HepG2 (cell line): ENCODE measurements around the gene HNRNPH3. TPM values are rescaled to one million over a fixed set of nuclear protein-coding genes. Genes with fewer than 3 reads are reported as not detected.

Experiments
- ATAC-seq: fragments of 200-7000 bp; cut with Tn5 transposase; 3 replicates; pipeline ENCODE4 v1.9.1; 2020; ENCODE audit warnings: mild to moderate bottlenecking, moderate library complexity
- BruUV-seq: library from RNA; stranded (reverse); fragments of 400-500 nt; replicated peaks from 2 replicates; lab custom pipeline; 2021; lab: Mats Ljungman, UMichigan
- CTCF ChIA-PET: fragments of 300-600 bp; formaldehyde crosslinking; extraction: SDS; loops from one replicate; lab custom pipeline; 2021; ENCODE audit warnings: low total read pairs, inconsistent platforms, low intra/inter-chr PET ratio; lab: Yijun Ruan, JAX
- POLR2A ChIA-PET: fragments of 350-600 bp; sonication (Branson Sonifier 250); formaldehyde crosslinking; loops from one replicate; lab custom pipeline; 2020; ENCODE audit warnings: antibody characterized with exemption, inconsistent platforms; lab: Yijun Ruan, JAX
- DNase-seq: peaks from one replicate; pipeline ENCODE4 v3.0.0-alpha.2; 2015; ENCODE audit warnings: low spot score
- FAIRE-seq: peaks from 3 replicates; lab custom pipeline; 2011; peaks lifted over from hg19 to GRCh38; lab: Jason Lieb, UNC
- H2AFZ ChIP-seq: one replicate; pipeline ENCODE4 v1.6.1; 2011; ENCODE audit warnings: low read length, inconsistent platforms
- H3K27ac ChIP-seq: fragments of 300-600 bp; 3 replicates; pipeline ENCODE4 v1.8.0; 2011; ENCODE audit warnings: mixed run types, mild to moderate bottlenecking, mixed read lengths, low read length, inconsistent platforms; ENCODE audit not compliant: insufficient read depth; ENCODE audit errors: extremely low read length
- H3K27me3 ChIP-seq, 2 experiments: fragments of 200-600 bp in 1 of 2; 2 replicates in 1 of 2; 3 replicates in 1 of 2; pipeline versions ENCODE4 v1.6.0 to v1.8.0; 2011; ENCODE audit warnings: low read length in 2 of 2, mild to moderate bottlenecking in 2 of 2, moderate library complexity in 2 of 2, inconsistent platforms in 1 of 2; ENCODE audit not compliant: insufficient read depth in 2 of 2, control insufficient read depth in 1 of 2
- H3K36me3 ChIP-seq, 2 experiments: fragments of 200-600 bp in 1 of 2; replicated peaks in 1 of 2; 2 replicates in 1 of 2; 3 replicates in 1 of 2; pipeline versions ENCODE4 v1.5.1 to v1.8.0; 2011; ENCODE audit warnings: low read length in 2 of 2, inconsistent platforms in 1 of 2; ENCODE audit not compliant: insufficient read depth in 2 of 2, control insufficient read depth in 1 of 2
- H3K4me1 ChIP-seq: 2 replicates; pipeline ENCODE4 v1.5.1; 2012; ENCODE audit warnings: low read length, inconsistent platforms; ENCODE audit not compliant: insufficient read depth
- H3K4me2 ChIP-seq: 2 replicates; pipeline ENCODE4 v1.6.0; 2011; ENCODE audit warnings: low read depth, low read length, inconsistent platforms
- H3K4me3 ChIP-seq, 3 experiments: fragments of 200-600 bp in 1 of 3; sonication (generic), shearing (Covaris generic) in 1 of 3; replicated peaks in 1 of 3; 2 replicates each; pipeline ENCODE4 v1.5.1; 2011 to 2016; ENCODE audit warnings: low read length in 3 of 3, inconsistent platforms in 2 of 3, low read depth in 2 of 3, mild to moderate bottlenecking in 2 of 3, control low read depth in 1 of 3, mixed read lengths in 1 of 3; ENCODE audit not compliant: insufficient read depth in 1 of 3
- H3K79me2 ChIP-seq: one replicate; pipeline ENCODE4 v1.6.1; 2011; ENCODE audit warnings: low read length, inconsistent platforms; ENCODE audit not compliant: insufficient read depth
- H3K9ac ChIP-seq: 2 replicates; pipeline ENCODE4 v1.6.0; 2011; ENCODE audit warnings: mild to moderate bottlenecking, low read depth, low read length, inconsistent platforms; ENCODE audit not compliant: insufficient read depth
- H3K9me3 ChIP-seq: 2 replicates; pipeline ENCODE4 v1.5.1; 2012; ENCODE audit warnings: mild to moderate bottlenecking, low read length
- H4K20me1 ChIP-seq: 2 replicates; pipeline ENCODE4 v1.6.0; 2011; ENCODE audit warnings: inconsistent platforms, mild to moderate bottlenecking, low read length, moderate library complexity; ENCODE audit not compliant: insufficient read depth
- WGBS: methylation state at CpG from one replicate; pipeline ENCODE4 v1.1.6; 2017; ENCODE audit warnings: low lambda C conversion rate; 5-methylcytosine and 5-hydroxymethylcytosine counted together
- in situ Hi-C: cut with HindIII; loops from 2 replicates; pipeline ENCODE4 v1.10.0; 2017; ENCODE audit warnings: low pct_unique_long_range_greater_than_20kb; ENCODE audit not compliant: extremely low pct_ligation_motif_present
- intact Hi-C: fragments of 100-400 bp; cut with micrococcal nuclease; formaldehyde crosslinking; loops from one replicate; pipeline ENCODE4 v1.10.0; 2022; ENCODE audit not compliant: unreplicated experiment
- polyA plus RNA-seq, 8 experiments: library from polyadenylated mRNA; depleted of rRNA in 3 of 8; stranded (reverse) in 7 of 8; unstranded in 1 of 8; fragments of >200 nt; fragmentation: Illumina TruSeq in 4 of 8; extraction: Trizol in 4 of 8; gene quantifications; 2 replicates each; pipeline versions ENCODE4 v1.2.1 to v1.2.3, GENCODE V29; 2011 to 2016; ENCODE audit warnings: low read depth in 4 of 8, missing spikeins in 1 of 8, mixed read lengths in 1 of 8; ENCODE audit not compliant: insufficient read depth in 1 of 8
- total RNA-seq, 5 experiments: library from RNA; depleted of rRNA; stranded (reverse); fragments of >200 nt; fragmentation: Illumina TruSeq; extraction: Trizol; gene quantifications; 2 replicates each; pipeline ENCODE4 v1.2.3, GENCODE V29; 2016; ENCODE audit warnings: low read depth in 1 of 5
- TF ChIP-seq, protein P1 (sequence below): sonication (generic); formaldehyde crosslinking; IDR thresholded peaks from 2 replicates; pipeline ENCODE4 v1.5.1; 2020; ENCODE audit warnings: missing genetic modification reagents, mild to moderate bottlenecking, borderline replicate concordance
- TF ChIP-seq, protein P2 (sequence below): sonication (generic); formaldehyde crosslinking; IDR thresholded peaks from 2 replicates; pipeline ENCODE4 v1.8.1; 2023; ENCODE audit warnings: missing genetic modification reagents, inconsistent platforms, borderline replicate concordance

Gene HNRNPH3
- total and polyA plus RNA-seq, 2 of the 13 experiments (the other 11 are each of a cell fraction or from before 2014, with no cell fraction given), result 46.0 to 47.7 TPM

DNA sequence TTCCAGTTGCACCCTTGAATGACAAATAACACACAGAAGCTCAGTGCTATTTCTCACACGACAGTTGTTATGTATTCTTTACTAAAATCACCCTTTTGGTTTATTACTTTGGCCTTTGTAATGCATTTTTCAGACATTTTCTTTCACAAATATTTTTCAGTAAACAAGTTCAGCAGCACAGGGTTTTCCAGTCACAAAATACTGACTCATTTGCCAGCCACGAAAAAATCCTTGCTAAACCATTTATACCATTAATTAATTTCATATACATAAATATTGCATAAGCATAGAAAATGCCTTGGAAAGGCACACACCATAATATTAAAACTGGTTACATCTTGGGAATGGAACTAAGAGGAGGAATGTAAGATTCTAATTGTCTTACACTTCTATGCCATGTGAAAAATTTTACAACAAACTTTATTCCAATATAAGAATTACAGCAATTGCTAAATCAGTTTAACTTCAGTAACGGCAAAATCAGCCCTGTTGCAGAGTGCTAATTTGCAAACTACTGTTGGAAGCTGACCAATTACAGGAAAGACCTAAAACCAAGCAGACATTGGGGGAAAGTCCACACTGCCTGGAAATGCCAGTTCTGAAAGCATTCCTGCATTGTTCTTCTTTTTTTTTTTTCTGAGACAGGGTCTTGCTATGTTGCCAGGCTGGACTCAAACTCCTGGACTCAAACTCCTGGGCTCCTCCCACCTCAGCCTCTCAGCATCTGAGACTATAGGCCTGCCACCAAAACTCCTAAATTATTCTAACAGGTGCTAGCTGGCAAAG is 32.4 kb downstream of the HNRNPH3 start:
- FAIRE-seq, result peak; percentile 32

More for the DNA sequence above, 32.4 kb downstream of the HNRNPH3 start:
- WGBS, result 90% methylated on average over 3 of the region's 3 CpGs
- peaks cover 4% of the 10 kb centered on the region; the same call in 1 of the 2 replicates for H3K4me1 ChIP-seq
- intact Hi-C loops (no loop called here), in situ Hi-C loops (no loop called here)
- no peak for DNase-seq
- ATAC-seq, result no peak
- H3K4me2 ChIP-seq, result no peak overlapping the region
- H3K27me3 ChIP-seq, result no peaks in the 10 kb centered on the region
- no TSS peak for BruUV-seq
- TF ChIP-seq, protein P1, sequence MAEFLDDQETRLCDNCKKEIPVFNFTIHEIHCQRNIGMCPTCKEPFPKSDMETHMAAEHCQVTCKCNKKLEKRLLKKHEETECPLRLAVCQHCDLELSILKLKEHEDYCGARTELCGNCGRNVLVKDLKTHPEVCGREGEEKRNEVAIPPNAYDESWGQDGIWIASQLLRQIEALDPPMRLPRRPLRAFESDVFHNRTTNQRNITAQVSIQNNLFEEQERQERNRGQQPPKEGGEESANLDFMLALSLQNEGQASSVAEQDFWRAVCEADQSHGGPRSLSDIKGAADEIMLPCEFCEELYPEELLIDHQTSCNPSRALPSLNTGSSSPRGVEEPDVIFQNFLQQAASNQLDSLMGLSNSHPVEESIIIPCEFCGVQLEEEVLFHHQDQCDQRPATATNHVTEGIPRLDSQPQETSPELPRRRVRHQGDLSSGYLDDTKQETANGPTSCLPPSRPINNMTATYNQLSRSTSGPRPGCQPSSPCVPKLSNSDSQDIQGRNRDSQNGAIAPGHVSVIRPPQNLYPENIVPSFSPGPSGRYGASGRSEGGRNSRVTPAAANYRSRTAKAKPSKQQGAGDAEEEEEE (CRISPR knock-in tag), result no peak
- TF ChIP-seq, protein P2, sequence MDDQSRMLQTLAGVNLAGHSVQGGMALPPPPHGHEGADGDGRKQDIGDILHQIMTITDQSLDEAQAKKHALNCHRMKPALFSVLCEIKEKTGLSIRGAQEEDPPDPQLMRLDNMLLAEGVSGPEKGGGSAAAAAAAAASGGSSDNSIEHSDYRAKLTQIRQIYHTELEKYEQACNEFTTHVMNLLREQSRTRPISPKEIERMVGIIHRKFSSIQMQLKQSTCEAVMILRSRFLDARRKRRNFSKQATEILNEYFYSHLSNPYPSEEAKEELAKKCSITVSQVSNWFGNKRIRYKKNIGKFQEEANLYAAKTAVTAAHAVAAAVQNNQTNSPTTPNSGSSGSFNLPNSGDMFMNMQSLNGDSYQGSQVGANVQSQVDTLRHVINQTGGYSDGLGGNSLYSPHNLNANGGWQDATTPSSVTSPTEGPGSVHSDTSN (CRISPR knock-in tag), result no peak
- H3K4me3 ChIP-seq, result no peak overlapping the region
- H2AFZ ChIP-seq, result no peak overlapping the region
- CTCF ChIA-PET, result no interaction called here
- POLR2A ChIA-PET, result no interaction called here
- peaks cover 4 to 22% of the 10 kb centered on the region in 2 experiments; a peak in 3 of 5 replicates for H3K36me3 ChIP-seq
- H3K27ac ChIP-seq, result no peak overlapping the region
- H3K9ac ChIP-seq, result no peak overlapping the region
- no peaks in the 10 kb centered on the region for H4K20me1 ChIP-seq
- no peaks in the 10 kb centered on the region for H3K9me3 ChIP-seq
- no peaks in the 10 kb centered on the region for H3K79me2 ChIP-seq
